K562 (cell line): Measurements from ENCODE around the gene MKS1. TPM values are rescaled to one million over a fixed set of nuclear protein-coding genes. Genes with fewer than 3 reads are reported as not detected.

Source experiments
- ATAC-seq: fragments of 200-7000 bp; cut with Tn5 transposase; 3 replicates; pipeline ENCODE4 v1.9.1; 2020; ENCODE audit warnings: moderate library complexity
- BruUV-seq: library from RNA; stranded (reverse); fragments of 400-500 nt; replicated peaks from 2 replicates; lab custom pipeline; 2021; lab: Mats Ljungman, UMichigan
- CTCF ChIA-PET: fragments of 300-600 bp; formaldehyde crosslinking; extraction: SDS; loops from one replicate; lab custom pipeline; 2021; ENCODE audit warnings: low intra/inter-chr PET ratio; lab: Yijun Ruan, JAX
- POLR2A ChIA-PET: fragments of 300-600, 350-650 bp; sonication (Branson Sonifier 250); formaldehyde crosslinking; extraction: SDS; loops from one replicate; lab custom pipeline; 2021; ENCODE audit warnings: antibody characterized with exemption, inconsistent platforms; lab: Yijun Ruan, JAX
- DNase-seq, 4 experiments: peaks; one replicate each; pipeline versions ENCODE4 v3.0.0 to v3.0.0-alpha.2; 2011 to 2018; ENCODE audit warnings: low spot score in 3 of 4, mixed read lengths in 3 of 4; ENCODE audit errors: extremely low read depth in 1 of 4
- FAIRE-seq: peaks from 2 replicates; lab custom pipeline; 2011; peaks lifted over from hg19 to GRCh38; lab: Jason Lieb, UNC
- H2AFZ ChIP-seq: 2 replicates; pipeline ENCODE4 v1.6.0; 2011; ENCODE audit warnings: low read depth, low read length, control low read depth, inconsistent platforms
- H3K27ac ChIP-seq: fragments of 200-600 bp; 3 replicates; pipeline ENCODE4 v1.8.0; 2011; ENCODE audit warnings: low read depth, mild to moderate bottlenecking, control low read depth, inconsistent platforms, low read length, moderate library complexity, mixed read lengths; ENCODE audit errors: extremely low read depth
- H3K27me3 ChIP-seq, 2 experiments: fragments of 300-600 bp in 1 of 2; 2 replicates in 1 of 2; 3 replicates in 1 of 2; pipeline versions ENCODE4 v1.6.0 to v1.8.0; 2011; ENCODE audit warnings: inconsistent platforms in 2 of 2, low read length in 2 of 2, mild to moderate bottlenecking in 1 of 2, mixed read lengths in 1 of 2, moderate library complexity in 1 of 2; ENCODE audit not compliant: control insufficient read depth in 2 of 2, insufficient read depth in 2 of 2
- H3K36me3 ChIP-seq: fragments of 300-600 bp; 3 replicates; pipeline ENCODE4 v1.8.0; 2011; ENCODE audit warnings: mild to moderate bottlenecking, low read length, inconsistent platforms; ENCODE audit not compliant: control insufficient read depth, insufficient read depth
- H3K4me1 ChIP-seq, 2 experiments: fragments of 200-600 bp in 1 of 2; replicated peaks in 1 of 2; 2 replicates in 1 of 2; 3 replicates in 1 of 2; pipeline versions ENCODE4 v1.5.1 to v1.8.0; 2011; ENCODE audit warnings: inconsistent platforms in 2 of 2, low read length in 2 of 2, mild to moderate bottlenecking in 1 of 2, mixed read lengths in 1 of 2, moderate library complexity in 1 of 2; ENCODE audit not compliant: control insufficient read depth in 2 of 2, insufficient read depth in 2 of 2
- H3K4me2 ChIP-seq: 2 replicates; pipeline ENCODE4 v1.6.1; 2011; ENCODE audit warnings: low read length, control low read depth, inconsistent platforms, mixed read lengths; ENCODE audit not compliant: insufficient read depth
- H3K4me3 ChIP-seq: fragments of 200-600 bp; sonication (generic), shearing (Covaris generic); 2 replicates; pipeline ENCODE4 v1.5.1; 2016; ENCODE audit warnings: control low read depth, inconsistent platforms
- H3K79me2 ChIP-seq: fragments of 200-600 bp; 3 replicates; pipeline ENCODE4 v1.8.0; 2011; ENCODE audit warnings: low read length, inconsistent platforms; ENCODE audit not compliant: control insufficient read depth, insufficient read depth
- H3K9ac ChIP-seq, 2 experiments: 2 replicates each; pipeline versions ENCODE4 v1.6.0 to v1.6.1; 2011; ENCODE audit warnings: low read depth in 2 of 2, low read length in 2 of 2, control low read depth in 1 of 2, inconsistent platforms in 1 of 2, mild to moderate bottlenecking in 1 of 2, mixed read lengths in 1 of 2; ENCODE audit not compliant: insufficient read depth in 1 of 2
- H3K9me1 ChIP-seq: one replicate; pipeline ENCODE4 v1.6.0; 2011; ENCODE audit warnings: inconsistent platforms, mild to moderate bottlenecking, low read length, moderate library complexity; ENCODE audit not compliant: control insufficient read depth, insufficient read depth
- H3K9me3 ChIP-seq: replicated peaks from 2 replicates; pipeline ENCODE4 v1.5.1; 2011; ENCODE audit warnings: low read depth, low read length, inconsistent platforms; ENCODE audit not compliant: control insufficient read depth, insufficient read depth
- H4K20me1 ChIP-seq: replicated peaks from 2 replicates; pipeline ENCODE4 v1.6.1; 2011; ENCODE audit warnings: low read length, inconsistent platforms, mixed read lengths; ENCODE audit not compliant: control insufficient read depth, insufficient read depth
- BHLHE40 ChIP-seq: IDR thresholded peaks from 2 replicates; pipeline ENCODE4 v1.6.1; 2011; ENCODE audit warnings: low read length, improper control_type of control experiment
- EGR1 ChIP-seq: fragments of 450-650 bp; conservative IDR thresholded peaks from 2 replicates; pipeline ENCODE4 v1.6.1; 2017; ENCODE audit warnings: mild to moderate bottlenecking
- FOXJ2 ChIP-seq: fragments of 200-800 bp; sonication (Bioruptor generic); IDR thresholded peaks from 2 replicates; pipeline ENCODE4 v1.6.1; 2016; ENCODE audit warnings: missing genetic modification characterization, missing compliant biosample characterization
- SMARCA5 ChIP-seq: fragments of 450-650 bp; IDR thresholded peaks from 2 replicates; pipeline ENCODE4 v1.6.1; 2016
- STAT5A ChIP-seq: IDR thresholded peaks from 2 replicates; pipeline ENCODE4 v1.6.1; 2012; ENCODE audit warnings: low read length, inconsistent platforms, borderline replicate concordance
- STAT5B ChIP-seq: fragments of 250-450 bp; sonication (Bioruptor Pico); IDR thresholded peaks from 2 replicates; pipeline ENCODE4 v1.8.0; 2021; ENCODE audit warnings: mild to moderate bottlenecking, inconsistent platforms
- TAF1 ChIP-seq: IDR thresholded peaks from 2 replicates; pipeline ENCODE4 v1.6.1; 2011; ENCODE audit warnings: mild to moderate bottlenecking, low read length, moderate library complexity; ENCODE audit not compliant: insufficient read depth, control insufficient read depth, severe bottlenecking; ENCODE audit errors: extremely low read depth
- ZNF699 ChIP-seq: fragments of 250-450 bp; sonication (Bioruptor Pico); IDR thresholded peaks from 2 replicates; pipeline ENCODE4 v1.8.0; 2021; ENCODE audit warnings: mild to moderate bottlenecking, moderate library complexity; ENCODE audit not compliant: insufficient replicate concordance
- WGBS: fragments of 100-300 bp; shearing (Covaris generic); methylation state at CpG from one replicate; pipeline ENCODE4 v1.1.6; 2016; ENCODE audit warnings: low coverage, mixed read lengths; ENCODE audit not compliant: insufficient coverage; ENCODE audit errors: missing lambda C conversion rate; 5-methylcytosine and 5-hydroxymethylcytosine counted together
- in situ Hi-C: fragments of 300-500 bp; cut with MboI; formaldehyde crosslinking; loops from 4 replicates; pipeline ENCODE4 v1.15.0; 2018; ENCODE audit warnings: inconsistent platforms, mixed read lengths
- intact Hi-C: fragments of 100-400 bp; cut with micrococcal nuclease; formaldehyde crosslinking; loops from 2 replicates; pipeline ENCODE4 v1.14.2; 2022
- polyA plus RNA-seq, 8 experiments: library from polyadenylated mRNA; depleted of rRNA in 4 of 8; stranded (reverse) in 5 of 8; unstranded in 3 of 8; fragments of >200 nt; fragmentation: Nextera tagmentation in 2 of 8; fragmentation: Illumina TruSeq in 1 of 8; extraction: Ambion mirVana in 2 of 8; extraction: Trizol in 1 of 8; gene quantifications; 2 replicates each; pipeline versions ENCODE4 v1.2.1 to v1.2.3, GENCODE V29; 2011 to 2014; ENCODE audit warnings: inconsistent platforms in 1 of 8, missing spikeins in 1 of 8
- total RNA-seq, 7 experiments: library from RNA; depleted of rRNA in 6 of 7; stranded (reverse); fragments of >200 nt in 6 of 7; fragmentation: Illumina TruSeq in 2 of 7; extraction: Trizol in 2 of 7; gene quantifications; 2 replicates each; pipeline versions ENCODE4 v1.2.1 to v1.2.3, GENCODE V29; 2011 to 2021; ENCODE audit warnings: low replicate concordance in 1 of 7

The MKS1 gene
- total and polyA plus RNA-seq, 9 of the 15 experiments (the other 6 are each of a cell fraction or from before 2014, with no cell fraction given) = 16.3 to 31.0 (median 25.9) TPM

DNA sequence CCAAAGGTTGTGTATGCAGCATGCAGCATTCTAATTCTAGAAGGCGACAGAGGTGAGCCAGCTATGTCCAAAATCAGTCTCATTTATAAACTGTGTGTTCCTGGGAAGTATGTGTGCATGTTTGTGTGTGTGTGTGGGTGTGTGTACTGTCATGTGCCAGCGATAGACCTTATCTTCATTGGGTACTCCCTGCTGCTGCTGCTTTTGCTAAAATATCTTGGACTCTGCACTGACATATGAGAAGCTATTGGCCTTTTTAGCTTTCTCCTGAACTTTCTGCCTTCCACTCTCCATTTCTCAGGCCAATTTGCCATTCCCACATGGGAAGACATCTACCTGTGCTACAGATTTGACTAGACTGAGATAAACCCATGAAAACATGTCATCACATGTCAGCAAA, 17.3 kb upstream of the MKS1 start:
- ATAC-seq (no peak), DNase-seq (no peak), FAIRE-seq (no peak)
- no peaks in the 10 kb centered on the region for H3K79me2 ChIP-seq
- TF ChIP-seq SMARCA5 (no peak), ZNF699 (CRISPR knock-in tag) (no peak), EGR1 (peak; percentile 35), STAT5B (CRISPR knock-in tag) (no peak), STAT5A (no peak), TAF1 (no peak), BHLHE40 (peak; percentile 72), FOXJ2 (tag) (0 out of 2 replicates have a peak, but pooled peaks have one; percentile 23)
- no peak overlapping the region for H3K4me3 ChIP-seq
- in situ Hi-C loops = no loop called here
- H3K4me2 ChIP-seq = no peak overlapping the region
- no peak overlapping the region for H3K9ac ChIP-seq
- ChIA-PET CTCF (no interaction called here), POLR2A (interaction anchor here (0.6 to 1.7 kb wide), 7 partner anchors 8 to 674 kb away, joined by 3 to 6 read pairs (median 3); no protein-coding TSS in a partner anchor)
- intact Hi-C loops = no loop called here
- no TSS peak for BruUV-seq
- no peaks in the 10 kb centered on the region for H3K36me3 ChIP-seq
- H2AFZ ChIP-seq = no peak overlapping the region
- H3K27ac ChIP-seq = no peak overlapping the region
- peaks cover 5 to 17% of the 10 kb centered on the region in 2 experiments; a peak in 4 of 5 replicates for H3K27me3 ChIP-seq
- H4K20me1 ChIP-seq = no peaks in the 10 kb centered on the region
- WGBS = 6% methylated on average over 2 of the region's 2 CpGs
- no peaks in the 10 kb centered on the region for H3K9me3 ChIP-seq
- peaks cover 0 to 14% of the 10 kb centered on the region in 2 experiments; a peak in 3 of 5 replicates for H3K4me1 ChIP-seq
- no peaks in the 10 kb centered on the region for H3K9me1 ChIP-seq
